ENCODE data around the gene BCL11B.

The BCL11B gene

GRCh38 chr14:99125113-99125512 lies 146.9 kb downstream of the BCL11B start:
- no peaks in the 10 kb centered on the region for H3K9me3 ChIP-seq (ENCODE audit: control insufficient read depth, low read depth, low read length)
- H3K36me3 ChIP-seq (ENCODE audit: control insufficient read depth, low read depth, low read length), result no peaks in the 10 kb centered on the region
- H3K9ac ChIP-seq (ENCODE audit: low read length), result no peak overlapping the region
- no peak overlapping the region for H3K4me3 ChIP-seq (ENCODE audit: low read length)
- no peak overlapping the region for H3K27ac ChIP-seq (ENCODE audit: low read length)
- H3K27me3 ChIP-seq (ENCODE audit: control insufficient read depth, insufficient read depth, low read length), result no peaks in the 10 kb centered on the region
- no peaks in the 10 kb centered on the region for H3K4me1 ChIP-seq (ENCODE audit: control insufficient read depth, low read depth, low read length)

- Histone ChIP-seq H3K27me3 (ENCODE audit: control insufficient read depth, insufficient read depth, low read length) (no peaks in the 10 kb centered on the region), H3K9ac (ENCODE audit: low read length) (no peak overlapping the region), H3K4me3 (ENCODE audit: low read length) (no peak overlapping the region), H3K9me3 (ENCODE audit: control insufficient read depth, low read depth, low read length) (no peaks in the 10 kb centered on the region), H3K27ac (ENCODE audit: low read length) (no peak overlapping the region), H3K4me1 (ENCODE audit: control insufficient read depth, low read depth, low read length) (no peaks in the 10 kb centered on the region), H3K36me3 (ENCODE audit: control insufficient read depth, low read depth, low read length) (no peaks in the 10 kb centered on the region)
These were observed 147.4 kb downstream of the BCL11B start for GRCh38 chr14:99124482-99125105.

GRCh38 chr14:99123208-99123870 lies 148.7 kb downstream of the BCL11B start:
- Histone ChIP-seq H3K27ac (ENCODE audit: low read length) (no peak overlapping the region), H3K36me3 (ENCODE audit: control insufficient read depth, low read depth, low read length) (no peaks in the 10 kb centered on the region), H3K27me3 (ENCODE audit: control insufficient read depth, insufficient read depth, low read length) (no peaks in the 10 kb centered on the region), H3K9ac (ENCODE audit: low read length) (no peak overlapping the region), H3K4me1 (ENCODE audit: control insufficient read depth, low read depth, low read length) (no peaks in the 10 kb centered on the region), H3K9me3 (ENCODE audit: control insufficient read depth, low read depth, low read length) (no peaks in the 10 kb centered on the region), H3K4me3 (ENCODE audit: low read length) (no peak overlapping the region)

- no peak overlapping the region for H3K4me3 ChIP-seq (ENCODE audit: low read length)
- no peak overlapping the region for H3K27ac ChIP-seq (ENCODE audit: low read length)
- no peaks in the 10 kb centered on the region for H3K36me3 ChIP-seq (ENCODE audit: control insufficient read depth, low read depth, low read length)
- H3K9me3 ChIP-seq (ENCODE audit: control insufficient read depth, low read depth, low read length), result no peaks in the 10 kb centered on the region
- no peaks in the 10 kb centered on the region for H3K27me3 ChIP-seq (ENCODE audit: control insufficient read depth, insufficient read depth, low read length)
- no peak overlapping the region for H3K9ac ChIP-seq (ENCODE audit: low read length)
- no peaks in the 10 kb centered on the region for H3K4me1 ChIP-seq (ENCODE audit: control insufficient read depth, low read depth, low read length)
These were observed 149.4 kb downstream of the BCL11B start for GRCh38 chr14:99122521-99123125.

GRCh38 chr14:99121319-99121875 lies 150.6 kb downstream of the BCL11B start:
- Histone ChIP-seq H3K9me3 (ENCODE audit: control insufficient read depth, low read depth, low read length) (no peaks in the 10 kb centered on the region), H3K9ac (ENCODE audit: low read length) (no peak overlapping the region), H3K27ac (ENCODE audit: low read length) (no peak overlapping the region), H3K36me3 (ENCODE audit: control insufficient read depth, low read depth, low read length) (no peaks in the 10 kb centered on the region), H3K4me1 (ENCODE audit: control insufficient read depth, low read depth, low read length) (no peaks in the 10 kb centered on the region), H3K4me3 (ENCODE audit: low read length) (no peak overlapping the region), H3K27me3 (ENCODE audit: control insufficient read depth, insufficient read depth, low read length) (no peaks in the 10 kb centered on the region)

- Histone ChIP-seq H3K4me3 (ENCODE audit: low read length) (no peak overlapping the region), H3K9me3 (ENCODE audit: control insufficient read depth, low read depth, low read length) (no peaks in the 10 kb centered on the region), H3K27me3 (ENCODE audit: control insufficient read depth, insufficient read depth, low read length) (no peaks in the 10 kb centered on the region), H3K9ac (ENCODE audit: low read length) (no peak overlapping the region), H3K27ac (ENCODE audit: low read length) (no peak overlapping the region), H3K36me3 (ENCODE audit: control insufficient read depth, low read depth, low read length) (no peaks in the 10 kb centered on the region), H3K4me1 (ENCODE audit: control insufficient read depth, low read depth, low read length) (no peaks in the 10 kb centered on the region)
These were observed 151.3 kb downstream of the BCL11B start for GRCh38 chr14:99120526-99121318.

GRCh38 chr14:99119554-99120525 lies 152.2 kb downstream of the BCL11B start:
- no peaks in the 10 kb centered on the region for H3K27me3 ChIP-seq (ENCODE audit: control insufficient read depth, insufficient read depth, low read length)
- no peaks in the 10 kb centered on the region for H3K9me3 ChIP-seq (ENCODE audit: control insufficient read depth, low read depth, low read length)
- no peak overlapping the region for H3K4me3 ChIP-seq (ENCODE audit: low read length)
- no peak overlapping the region for H3K9ac ChIP-seq (ENCODE audit: low read length)
- no peaks in the 10 kb centered on the region for H3K36me3 ChIP-seq (ENCODE audit: control insufficient read depth, low read depth, low read length)
- no peak overlapping the region for H3K27ac ChIP-seq (ENCODE audit: low read length)
- no peaks in the 10 kb centered on the region for H3K4me1 ChIP-seq (ENCODE audit: control insufficient read depth, low read depth, low read length)

All from iPS-18a (cell line).